MCF 10A (cell line): ENCODE data around the gene ATRN. TPM values are rescaled to one million over a fixed set of nuclear protein-coding genes. Genes with fewer than 3 reads are reported as not detected.

Experiments
- BruUV-seq: library from RNA; stranded (reverse); fragments of 400-500 nt; replicated peaks from 2 replicates; lab custom pipeline; 2021; lab: Mats Ljungman, UMichigan
- CTCF ChIA-PET: fragments of 300-600 bp; sonication (Branson Sonifier 250); formaldehyde crosslinking; extraction: SDS; loops from one replicate; lab custom pipeline; 2021; ENCODE audit warnings: antibody characterized with exemption, inconsistent platforms; lab: Yijun Ruan, JAX
- POLR2A ChIA-PET: fragments of 300-600, 350-650 bp; sonication (Branson Sonifier 250); formaldehyde crosslinking; extraction: SDS; loops from one replicate; lab custom pipeline; 2020; ENCODE audit warnings: antibody characterized with exemption, inconsistent platforms; lab: Yijun Ruan, JAX
- DNase-seq: peaks from one replicate; pipeline ENCODE4 v3.0.0-alpha.2; 2018; ENCODE audit not compliant: unreplicated experiment
- H3K27ac Mint-ChIP-seq: one replicate; pipeline ENCODE4 v1.8.0; 2022; ENCODE audit warnings: mild to moderate bottlenecking, low read depth, mixed read lengths; ENCODE audit not compliant: unreplicated experiment
- H3K27me3 Mint-ChIP-seq: one replicate; pipeline ENCODE4 v1.8.0; 2022; ENCODE audit warnings: mixed read lengths; ENCODE audit not compliant: insufficient read depth, unreplicated experiment
- H3K36me3 Mint-ChIP-seq: one replicate; pipeline ENCODE4 v1.8.0; 2022; ENCODE audit warnings: mild to moderate bottlenecking, moderate library complexity, mixed read lengths; ENCODE audit not compliant: insufficient read depth, unreplicated experiment
- H3K4me1 Mint-ChIP-seq: one replicate; pipeline ENCODE4 v1.8.0; 2022; ENCODE audit warnings: mixed read lengths; ENCODE audit not compliant: insufficient read depth, unreplicated experiment
- H3K4me3 Mint-ChIP-seq: one replicate; pipeline ENCODE4 v1.8.0; 2022; ENCODE audit warnings: mild to moderate bottlenecking, moderate library complexity, mixed read lengths; ENCODE audit not compliant: unreplicated experiment
- H3K9me3 Mint-ChIP-seq: one replicate; pipeline ENCODE4 v1.8.0; 2022; ENCODE audit warnings: mixed read lengths; ENCODE audit not compliant: unreplicated experiment
- CTCF ChIP-seq: fragments of 200-600 bp; IDR thresholded peaks from one replicate; pipeline ENCODE4 v1.8.0; 2022; ENCODE audit warnings: antibody characterized with exemption, mild to moderate bottlenecking; ENCODE audit not compliant: unreplicated experiment
- intact Hi-C: fragments of 100-400 bp; cut with micrococcal nuclease; formaldehyde crosslinking; loops from 2 replicates; pipeline ENCODE4 v1.14.1; 2022
- total RNA-seq: library from RNA; stranded (reverse); gene quantifications from 2 replicates; pipeline ENCODE4 v1.2.3, GENCODE V29; 2022

ATRN gene
- total RNA-seq, 1 experiment from 2014 or later: 29.7 TPM

GRCh38 chr20:3696745-3697587 is 226.1 kb downstream of the ATRN start:
- H3K36me3 Mint-ChIP-seq: no peaks in the 10 kb centered on the region

GRCh38 chr20:3697588-3698305 is 226.9 kb downstream of the ATRN start:
- ChIA-PET CTCF (interaction anchor here (1.0 to 6.9 kb wide), 6 partner anchors 9 to 25 kb away, joined by 3 to 49 read pairs (median 10); partner anchors contain the start of gene SIGLEC1), POLR2A (interaction anchor here (0.8 to 1.7 kb wide), 5 partner anchors 9 to 117 kb away, joined by 3 to 6 read pairs (median 5); partner anchors contain the start of gene ADISSP)
- Mint-ChIP-seq H3K4me1 (no peaks in the 10 kb centered on the region), H3K36me3 (no peaks in the 10 kb centered on the region), H3K27me3 (no peaks in the 10 kb centered on the region), H3K4me3 (no peak overlapping the region), H3K9me3 (no peaks in the 10 kb centered on the region), H3K27ac (no peak overlapping the region)
- TF ChIP-seq CTCF: no peak
- intact Hi-C loops: no loop called here
- BruUV-seq: no TSS peak
- no peak for DNase-seq

More at GRCh38 chr20:3696745-3697587, 226.1 kb downstream of the ATRN start:
- Mint-ChIP-seq H3K4me3 (no peak overlapping the region), H3K27ac (no peak overlapping the region), H3K9me3 (no peaks in the 10 kb centered on the region), H3K27me3 (no peaks in the 10 kb centered on the region), H3K4me1 (no peaks in the 10 kb centered on the region)
- TF ChIP-seq CTCF: no peak
- ChIA-PET POLR2A (interaction anchor here (0.8 to 1.7 kb wide), 3 partner anchors 9 to 14 kb away, joined by 3 to 6 read pairs (median 5); no protein-coding TSS in a partner anchor), CTCF (interaction anchor here (0.6 to 6.9 kb wide), 12 partner anchors 7 to 80 kb away, joined by 3 to 49 read pairs (median 4); partner anchors contain the start of gene SIGLEC1)
- no TSS peak for BruUV-seq
- DNase-seq: no peak
- intact Hi-C loops: no loop called here

- Mint-ChIP-seq H3K36me3 (no peaks in the 10 kb centered on the region), H3K9me3 (no peaks in the 10 kb centered on the region)
- CTCF ChIA-PET: interaction anchor here (1.2 to 6.9 kb wide), 2 partner anchors 12 to 24 kb away, joined by 3 to 49 read pairs; partner anchors contain the start of gene SIGLEC1
Measured at GRCh38 chr20:3698591-3699001, 227.8 kb downstream of the ATRN start.

More at GRCh38 chr20:3698591-3699001, 227.8 kb downstream of the ATRN start:
- Mint-ChIP-seq H3K4me1 (no peaks in the 10 kb centered on the region), H3K27ac (no peak overlapping the region), H3K4me3 (no peak overlapping the region), H3K27me3 (no peaks in the 10 kb centered on the region)
- POLR2A ChIA-PET: interaction anchor here (0.8 to 1.7 kb wide), 3 partner anchors 10 to 116 kb away, joined by 3 to 6 read pairs (median 6); partner anchors contain the start of gene ADISSP
- no TSS peak for BruUV-seq
- DNase-seq: no peak
- intact Hi-C loops: no loop called here
- TF ChIP-seq CTCF: no peak
